DMS 273 treated with DMSO at 0.1 percent for 48 hours (cell line): ENCODE data around the gene PUS1.
A peak's percentile ranks its signal among the peaks of the same experiment; 100 is the strongest.
"Not testable (repeated sequence)": the region's sequence is repeated elsewhere in the genome, so short reads cannot be mapped to it uniquely, and the experiment has no call there.

Experiments
- DNase-seq: peaks from one replicate; lab custom pipeline; 2025; lab: John Stamatoyannopoulos, UW

The PUS1 gene

GRCh38 chr12:131928711-131929580 lies at the start of gene PUS1:
Gene PUS1, plus strand, starts transcription at chr12:131929276. Its CDS starts 447 bp downstream, at chr12:131929723.
- peak; percentile 46 for DNase-seq

GRCh38 chr12:131882804-131883520 lies 46.1 kb upstream of the PUS1 start:
- no peak for DNase-seq

- DNase-seq = no peak
These were observed 45.6 kb upstream of the PUS1 start for GRCh38 chr12:131883521-131883900.

GRCh38 chr12:131885076-131885475 lies 44.0 kb upstream of the PUS1 start:
- not testable (repeated sequence) for DNase-seq

- no peak for DNase-seq
These were observed 43.5 kb upstream of the PUS1 start for GRCh38 chr12:131885543-131886057.

- not testable (repeated sequence) for DNase-seq
These were observed 37.4 kb upstream of the PUS1 start for GRCh38 chr12:131891722-131892121.

GRCh38 chr12:131892711-131893604 lies 36.1 kb upstream of the PUS1 start:
- no peak for DNase-seq

GRCh38 chr12:131893605-131894312 lies 35.3 kb upstream of the PUS1 start:
- no peak for DNase-seq

- peak; percentile 54 for DNase-seq
These were observed 34.7 kb upstream of the PUS1 start, which contains the start of gene ULK1 for GRCh38 chr12:131894313-131894860. Gene ULK1, plus strand, starts transcription at chr12:131894622. Its CDS starts 380 bp downstream, at chr12:131895002.

GRCh38 chr12:131894981-131895639 lies 34.0 kb upstream of the PUS1 start:
- DNase-seq = no peak

GRCh38 chr12:131895640-131896079 lies 33.4 kb upstream of the PUS1 start:
- no peak for DNase-seq

GRCh38 chr12:131896080-131896810 lies 32.8 kb upstream of the PUS1 start:
- peak; percentile 2 for DNase-seq

GRCh38 chr12:131896811-131897270 lies 32.2 kb upstream of the PUS1 start:
- no peak for DNase-seq

- DNase-seq = no peak
These were observed 31.8 kb upstream of the PUS1 start for GRCh38 chr12:131897276-131897675.

- peak; percentile 1 for DNase-seq
These were observed 31.2 kb upstream of the PUS1 start for GRCh38 chr12:131897875-131898274.

- no peak for DNase-seq
These were observed 28.7 kb upstream of the PUS1 start for GRCh38 chr12:131900397-131900796.

GRCh38 chr12:131901431-131902331 lies 27.4 kb upstream of the PUS1 start:
- DNase-seq = no peak
